ENCODE measurements around the gene GAGE10.

DNA sequence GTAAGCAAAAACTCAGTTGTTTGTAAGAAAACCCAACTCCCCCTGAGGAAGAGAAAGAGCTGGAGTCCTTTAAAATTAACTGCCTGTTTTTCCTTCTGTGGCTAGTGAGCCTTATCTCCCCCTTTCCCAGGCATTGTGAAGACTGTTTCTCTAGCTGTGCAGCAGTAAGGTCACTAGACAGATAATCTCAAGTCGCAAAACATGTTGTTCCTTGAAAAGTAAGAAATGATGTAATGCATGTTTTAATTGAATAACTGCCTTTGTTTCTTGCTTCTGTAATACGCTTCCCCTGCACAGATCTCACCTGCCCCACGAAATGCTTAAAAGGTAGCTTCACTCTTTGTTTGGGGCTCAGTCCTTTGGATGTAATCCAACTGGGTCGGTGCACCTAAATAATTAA lies 12.6 kb downstream of the GAGE10 start:
- TF ChIP-seq EP300 (IDR thresholded peaks at IDR 0.05) (no peak), POLR2A (IDR thresholded peaks at IDR 0.05; ENCODE audit: low read depth) (no peak), POLR2AphosphoS5 (IDR thresholded peaks at IDR 0.05) (no peak)
- TF ChIP-seq, protein P1, sequence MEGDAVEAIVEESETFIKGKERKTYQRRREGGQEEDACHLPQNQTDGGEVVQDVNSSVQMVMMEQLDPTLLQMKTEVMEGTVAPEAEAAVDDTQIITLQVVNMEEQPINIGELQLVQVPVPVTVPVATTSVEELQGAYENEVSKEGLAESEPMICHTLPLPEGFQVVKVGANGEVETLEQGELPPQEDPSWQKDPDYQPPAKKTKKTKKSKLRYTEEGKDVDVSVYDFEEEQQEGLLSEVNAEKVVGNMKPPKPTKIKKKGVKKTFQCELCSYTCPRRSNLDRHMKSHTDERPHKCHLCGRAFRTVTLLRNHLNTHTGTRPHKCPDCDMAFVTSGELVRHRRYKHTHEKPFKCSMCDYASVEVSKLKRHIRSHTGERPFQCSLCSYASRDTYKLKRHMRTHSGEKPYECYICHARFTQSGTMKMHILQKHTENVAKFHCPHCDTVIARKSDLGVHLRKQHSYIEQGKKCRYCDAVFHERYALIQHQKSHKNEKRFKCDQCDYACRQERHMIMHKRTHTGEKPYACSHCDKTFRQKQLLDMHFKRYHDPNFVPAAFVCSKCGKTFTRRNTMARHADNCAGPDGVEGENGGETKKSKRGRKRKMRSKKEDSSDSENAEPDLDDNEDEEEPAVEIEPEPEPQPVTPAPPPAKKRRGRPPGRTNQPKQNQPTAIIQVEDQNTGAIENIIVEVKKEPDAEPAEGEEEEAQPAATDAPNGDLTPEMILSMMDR (IDR thresholded peaks at IDR 0.05): no peak
